PC-3 (cell line): ENCODE data around the gene IQCK. TPM values are rescaled to one million over a fixed set of nuclear protein-coding genes. Genes with fewer than 3 reads are reported as not detected.

ENCODE experiments used
- ATAC-seq: fragments of 200-7000 bp; cut with Tn5 transposase; 2 replicates; pipeline ENCODE4 v1.9.1; 2020; ENCODE audit warnings: mild to moderate bottlenecking, moderate library complexity
- BruUV-seq: library from RNA; stranded (reverse); fragments of 400-500 nt; replicated peaks from 2 replicates; lab custom pipeline; 2021; lab: Mats Ljungman, UMichigan
- CTCF ChIA-PET: fragments of 300-600 bp; sonication (Branson Sonifier 250); formaldehyde crosslinking; loops from one replicate; lab custom pipeline; 2022; ENCODE audit warnings: antibody characterized with exemption; lab: Charles Lee
- POLR2A ChIA-PET: fragments of 300-600 bp; sonication (Branson Sonifier 250); formaldehyde crosslinking; loops from one replicate; lab custom pipeline; 2022; ENCODE audit warnings: antibody characterized with exemption; ENCODE audit not compliant: unreplicated experiment; lab: Charles Lee
- DNase-seq: peaks from one replicate; pipeline ENCODE4 v3.0.0-alpha.2; 2015
- H2AFZ ChIP-seq: fragments of 300-600 bp; sonication (generic); 2 replicates; pipeline ENCODE4 v1.6.0; 2016; ENCODE audit warnings: antibody characterized with exemption, low read length
- H3F3A ChIP-seq: fragments of 300-600 bp; sonication (generic); one replicate; pipeline ENCODE4 v1.6.0; 2017; ENCODE audit warnings: antibody characterized with exemption, low read length, control low read depth, mild to moderate bottlenecking; ENCODE audit not compliant: unreplicated experiment
- H3K27ac ChIP-seq: fragments of 300-600 bp; sonication (generic); 2 replicates; pipeline ENCODE4 v1.5.1; 2016; ENCODE audit warnings: mild to moderate bottlenecking, low read length
- H3K27me3 ChIP-seq: fragments of 300-600 bp; sonication (generic); 2 replicates; pipeline ENCODE4 v1.6.1; 2016; ENCODE audit warnings: low read length, mixed read lengths
- H3K36me3 ChIP-seq: fragments of 300-600 bp; sonication (generic); 2 replicates; pipeline ENCODE4 v1.6.1; 2016; ENCODE audit warnings: low read depth, mixed run types, low read length, mixed read lengths
- H3K4me1 ChIP-seq: fragments of 300-600 bp; sonication (generic); 2 replicates; pipeline ENCODE4 v1.5.1; 2016; ENCODE audit warnings: low read length; ENCODE audit not compliant: insufficient read depth
- H3K4me2 ChIP-seq: fragments of 300-600 bp; sonication (generic); 2 replicates; pipeline ENCODE4 v1.6.0; 2016; ENCODE audit warnings: low read length
- H3K4me3 ChIP-seq: fragments of 300-600 bp; sonication (generic); 2 replicates; pipeline ENCODE4 v1.5.1; 2016; ENCODE audit warnings: mild to moderate bottlenecking, low read length, mixed read lengths
- H3K79me2 ChIP-seq: fragments of 300-600 bp; sonication (generic); 2 replicates; pipeline ENCODE4 v1.6.1; 2017; ENCODE audit warnings: low read length, mixed read lengths
- H3K9ac ChIP-seq: fragments of 300-600 bp; sonication (generic); 2 replicates; pipeline ENCODE4 v1.6.0; 2016; ENCODE audit warnings: mild to moderate bottlenecking, low read length
- H3K9me2 ChIP-seq: fragments of 300-600 bp; sonication (generic); replicated peaks from 2 replicates; pipeline ENCODE4 v1.6.1; 2016; ENCODE audit warnings: mixed run types, low read length, mixed read lengths
- H3K9me3 ChIP-seq: fragments of 300-600 bp; sonication (generic); 2 replicates; pipeline ENCODE4 v1.6.1; 2016; ENCODE audit warnings: low read length, mixed read lengths
- H4K20me1 ChIP-seq: fragments of 300-600 bp; sonication (generic); 2 replicates; pipeline ENCODE4 v1.6.1; 2016; ENCODE audit warnings: low read length, mixed read lengths
- EZH2 ChIP-seq: fragments of 300-600 bp; sonication (generic); IDR thresholded peaks from one replicate; pipeline ENCODE4 v1.6.1; 2017; ENCODE audit warnings: antibody characterized with exemption, mild to moderate bottlenecking, low read length; ENCODE audit not compliant: unreplicated experiment
- EZH2phosphoT487 ChIP-seq: fragments of 300-600 bp; sonication (generic); IDR thresholded peaks from 2 replicates; pipeline ENCODE4 v1.6.1; 2018; ENCODE audit warnings: mild to moderate bottlenecking, antibody characterized with exemption, low read length, borderline replicate concordance
- intact Hi-C: fragments of 100-400 bp; cut with micrococcal nuclease; formaldehyde crosslinking; loops from 2 replicates; pipeline ENCODE4 v1.9.0; 2023
- total RNA-seq: library from RNA; depleted of rRNA; stranded (reverse); fragments of >200 nt; gene quantifications from 2 replicates; pipeline ENCODE4 v1.2.3, GENCODE V29; 2014
- TF ChIP-seq, protein P1 (sequence below): fragments of 300-600 bp; sonication (generic); conservative IDR thresholded peaks from 2 replicates; pipeline ENCODE4 v1.5.1; 2017; ENCODE audit warnings: antibody characterized with exemption, low read depth, mild to moderate bottlenecking, low read length

The IQCK gene
- total RNA-seq, 1 experiment from 2014 or later = 8.9 TPM

DNA sequence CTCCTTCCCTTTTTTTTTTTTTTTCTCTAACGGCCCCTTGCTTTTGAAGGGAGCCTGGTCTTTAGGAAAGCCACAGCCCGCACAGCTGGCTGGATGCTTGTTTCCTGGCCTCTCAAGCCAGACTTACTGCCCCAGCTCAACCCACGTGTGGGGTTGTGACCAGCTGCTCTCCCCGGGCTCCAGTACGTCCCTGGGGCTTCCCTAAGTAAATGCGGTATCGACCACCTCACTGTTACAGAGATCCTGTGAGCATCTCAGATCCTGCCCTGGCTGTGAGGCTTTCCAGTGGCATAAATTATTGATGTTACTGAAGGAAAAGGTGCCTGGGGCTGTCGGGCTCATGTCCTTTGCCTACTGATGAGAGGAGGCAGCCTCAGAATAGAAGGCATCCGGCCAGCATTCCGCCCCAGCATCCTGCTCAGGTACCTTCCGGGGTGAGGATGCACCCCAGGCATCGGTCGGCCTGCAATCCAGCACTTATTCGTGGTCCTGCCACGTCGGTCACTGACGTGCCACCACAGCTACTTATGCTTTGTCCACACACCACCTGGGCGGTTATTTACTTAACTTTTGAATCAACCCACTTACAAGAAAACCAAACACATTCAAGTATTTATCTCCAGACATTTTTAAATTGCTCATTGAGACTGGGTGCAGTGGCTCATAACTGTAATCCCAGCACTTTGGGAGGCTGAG, 156.9 kb downstream of the IQCK start:
- intact Hi-C loops = no loop called here

DNA sequence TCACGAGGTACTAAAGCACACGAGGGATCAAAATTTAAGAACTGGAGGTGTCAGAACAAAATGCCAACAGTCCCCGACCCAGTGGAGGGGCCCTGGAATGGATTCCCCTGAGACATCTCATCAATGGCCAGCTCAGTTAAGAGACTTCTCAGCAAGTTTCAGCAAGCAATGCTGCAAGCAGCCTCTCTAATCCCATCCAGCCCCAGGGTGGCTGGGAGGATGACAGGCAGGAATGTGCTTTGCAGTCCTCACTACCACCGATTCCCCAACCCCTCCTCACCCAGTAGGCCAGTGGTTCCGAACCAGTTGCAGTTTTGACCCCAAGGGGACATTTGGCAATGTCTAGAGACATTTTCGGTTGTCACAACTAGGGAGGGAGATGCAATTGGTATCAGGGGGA, 157.8 kb downstream of the IQCK start:
- H3K4me2 ChIP-seq = no peak overlapping the region

More for the DNA sequence above, 156.9 kb downstream of the IQCK start:
- Histone ChIP-seq H3K4me2 (no peak overlapping the region), H3K4me1 (no peaks in the 10 kb centered on the region), H3K9me3 (no peaks in the 10 kb centered on the region), H2AFZ (no peak overlapping the region), H4K20me1 (no peaks in the 10 kb centered on the region), H3K9me2 (no peaks in the 10 kb centered on the region), H3K79me2 (no peaks in the 10 kb centered on the region), H3K36me3 (no peaks in the 10 kb centered on the region), H3K4me3 (no peak overlapping the region), H3K27me3 (no peaks in the 10 kb centered on the region), H3K9ac (no peak overlapping the region), H3F3A (no peaks in the 10 kb centered on the region), H3K27ac (no peak overlapping the region)
- DNase-seq (no peak), ATAC-seq (no peak)
- BruUV-seq = no TSS peak
- TF ChIP-seq, protein P1, sequence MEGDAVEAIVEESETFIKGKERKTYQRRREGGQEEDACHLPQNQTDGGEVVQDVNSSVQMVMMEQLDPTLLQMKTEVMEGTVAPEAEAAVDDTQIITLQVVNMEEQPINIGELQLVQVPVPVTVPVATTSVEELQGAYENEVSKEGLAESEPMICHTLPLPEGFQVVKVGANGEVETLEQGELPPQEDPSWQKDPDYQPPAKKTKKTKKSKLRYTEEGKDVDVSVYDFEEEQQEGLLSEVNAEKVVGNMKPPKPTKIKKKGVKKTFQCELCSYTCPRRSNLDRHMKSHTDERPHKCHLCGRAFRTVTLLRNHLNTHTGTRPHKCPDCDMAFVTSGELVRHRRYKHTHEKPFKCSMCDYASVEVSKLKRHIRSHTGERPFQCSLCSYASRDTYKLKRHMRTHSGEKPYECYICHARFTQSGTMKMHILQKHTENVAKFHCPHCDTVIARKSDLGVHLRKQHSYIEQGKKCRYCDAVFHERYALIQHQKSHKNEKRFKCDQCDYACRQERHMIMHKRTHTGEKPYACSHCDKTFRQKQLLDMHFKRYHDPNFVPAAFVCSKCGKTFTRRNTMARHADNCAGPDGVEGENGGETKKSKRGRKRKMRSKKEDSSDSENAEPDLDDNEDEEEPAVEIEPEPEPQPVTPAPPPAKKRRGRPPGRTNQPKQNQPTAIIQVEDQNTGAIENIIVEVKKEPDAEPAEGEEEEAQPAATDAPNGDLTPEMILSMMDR = no peak
- TF ChIP-seq EZH2 = no peak
- TF ChIP-seq EZH2phosphoT487 = no peak
- POLR2A ChIA-PET = no interaction called here
- CTCF ChIA-PET = no interaction called here

More for the DNA sequence above, 157.8 kb downstream of the IQCK start:
- Histone ChIP-seq H3K79me2 (no peaks in the 10 kb centered on the region), H3K27ac (no peak overlapping the region), H3K36me3 (no peaks in the 10 kb centered on the region), H2AFZ (no peak overlapping the region), H4K20me1 (no peaks in the 10 kb centered on the region), H3K9ac (no peak overlapping the region), H3K27me3 (no peaks in the 10 kb centered on the region), H3K9me2 (no peaks in the 10 kb centered on the region), H3K4me3 (no peak overlapping the region), H3F3A (no peaks in the 10 kb centered on the region), H3K4me1 (no peaks in the 10 kb centered on the region), H3K9me3 (no peaks in the 10 kb centered on the region)
- no TSS peak for BruUV-seq
- POLR2A ChIA-PET = no interaction called here
- DNase-seq (no peak), ATAC-seq (no peak)
- TF ChIP-seq, protein P1 = no peak
- TF ChIP-seq EZH2phosphoT487 (no peak), EZH2 (no peak)
- intact Hi-C loops = no loop called here
- CTCF ChIA-PET = no interaction called here
